GM10266 (cell line): ENCODE results near the gene FAM149B1.

Experiments
- DNase-seq: peaks from one replicate; pipeline ENCODE4 v3.0.0; 2012; ENCODE audit errors: extremely low spot score
- TF ChIP-seq, protein P1 (sequence below): IDR thresholded peaks from 2 replicates; pipeline ENCODE4 v1.5.1; 2012; ENCODE audit warnings: mild to moderate bottlenecking, low read depth; ENCODE audit not compliant: control insufficient read depth, insufficient read depth; ENCODE audit errors: missing control alignments

Gene FAM149B1

GRCh38 chr10:73206385-73206784 is 38.5 kb downstream of the FAM149B1 start:
- no peak for DNase-seq
- TF ChIP-seq, protein P1, sequence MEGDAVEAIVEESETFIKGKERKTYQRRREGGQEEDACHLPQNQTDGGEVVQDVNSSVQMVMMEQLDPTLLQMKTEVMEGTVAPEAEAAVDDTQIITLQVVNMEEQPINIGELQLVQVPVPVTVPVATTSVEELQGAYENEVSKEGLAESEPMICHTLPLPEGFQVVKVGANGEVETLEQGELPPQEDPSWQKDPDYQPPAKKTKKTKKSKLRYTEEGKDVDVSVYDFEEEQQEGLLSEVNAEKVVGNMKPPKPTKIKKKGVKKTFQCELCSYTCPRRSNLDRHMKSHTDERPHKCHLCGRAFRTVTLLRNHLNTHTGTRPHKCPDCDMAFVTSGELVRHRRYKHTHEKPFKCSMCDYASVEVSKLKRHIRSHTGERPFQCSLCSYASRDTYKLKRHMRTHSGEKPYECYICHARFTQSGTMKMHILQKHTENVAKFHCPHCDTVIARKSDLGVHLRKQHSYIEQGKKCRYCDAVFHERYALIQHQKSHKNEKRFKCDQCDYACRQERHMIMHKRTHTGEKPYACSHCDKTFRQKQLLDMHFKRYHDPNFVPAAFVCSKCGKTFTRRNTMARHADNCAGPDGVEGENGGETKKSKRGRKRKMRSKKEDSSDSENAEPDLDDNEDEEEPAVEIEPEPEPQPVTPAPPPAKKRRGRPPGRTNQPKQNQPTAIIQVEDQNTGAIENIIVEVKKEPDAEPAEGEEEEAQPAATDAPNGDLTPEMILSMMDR: no peak

DNA sequence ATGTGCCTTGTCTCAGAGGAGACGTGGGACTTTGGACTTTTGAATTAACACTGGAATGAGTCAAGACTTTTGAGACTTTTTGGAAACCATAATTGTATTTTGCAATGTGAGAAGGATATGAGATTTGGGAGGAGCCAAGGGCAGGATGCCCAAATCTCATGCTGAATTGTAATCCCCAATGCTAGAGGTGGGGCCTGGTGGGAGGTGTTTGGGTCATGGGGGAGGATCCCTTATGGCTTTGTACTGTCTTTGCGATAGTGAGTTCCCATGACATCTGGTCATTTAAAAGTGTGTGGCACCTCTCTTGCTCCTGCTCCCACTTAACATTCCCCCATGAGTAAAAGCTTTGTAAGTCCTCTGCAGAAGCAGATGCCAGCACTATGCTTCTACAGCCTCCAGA is 40.0 kb downstream of the FAM149B1 start:
- TF ChIP-seq, protein P1: no peak
- DNase-seq: no peak

GRCh38 chr10:73209705-73210104 is 41.8 kb downstream of the FAM149B1 start:
- TF ChIP-seq, protein P1: no peak
- no peak for DNase-seq

- TF ChIP-seq, protein P1: no peak
Observed at GRCh38 chr10:73210395-73211105, 42.6 kb downstream of the FAM149B1 start.

DNA sequence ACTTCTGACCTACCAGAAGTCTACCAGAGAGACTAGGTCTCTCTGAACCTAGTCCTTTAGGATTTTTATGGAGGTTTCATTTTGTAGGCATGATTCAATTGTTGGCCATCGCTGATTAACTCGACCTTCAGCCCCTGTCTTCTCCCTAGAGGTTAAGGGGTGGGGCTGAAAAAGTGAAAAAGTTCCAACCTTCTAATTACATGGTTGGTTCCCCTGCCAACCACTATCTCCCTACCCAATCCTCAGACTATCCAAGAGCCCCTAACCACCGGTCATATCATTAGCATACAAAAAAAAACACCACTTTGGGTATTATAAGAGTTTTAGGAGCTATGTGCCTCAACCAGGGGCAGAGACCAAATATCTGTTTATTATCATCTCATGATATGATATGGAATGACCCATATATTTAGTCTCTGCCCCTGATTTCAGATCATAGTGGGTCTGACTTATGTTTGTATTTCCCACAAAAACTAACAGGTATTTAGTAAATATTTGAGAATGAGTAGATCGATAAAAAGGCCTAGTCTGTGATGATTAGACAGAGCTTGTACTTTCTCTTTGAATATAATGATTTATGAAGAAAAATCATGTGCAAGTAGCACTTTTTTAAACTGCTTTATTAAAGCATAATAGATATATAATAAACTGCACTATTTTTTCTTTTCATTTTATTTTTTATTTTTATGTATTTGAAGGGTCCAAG is 43.3 kb downstream of the FAM149B1 start:
- DNase-seq: no peak
- TF ChIP-seq, protein P1: no peak

More at GRCh38 chr10:73210395-73211105, 42.6 kb downstream of the FAM149B1 start:
- DNase-seq: no peak

DNA sequence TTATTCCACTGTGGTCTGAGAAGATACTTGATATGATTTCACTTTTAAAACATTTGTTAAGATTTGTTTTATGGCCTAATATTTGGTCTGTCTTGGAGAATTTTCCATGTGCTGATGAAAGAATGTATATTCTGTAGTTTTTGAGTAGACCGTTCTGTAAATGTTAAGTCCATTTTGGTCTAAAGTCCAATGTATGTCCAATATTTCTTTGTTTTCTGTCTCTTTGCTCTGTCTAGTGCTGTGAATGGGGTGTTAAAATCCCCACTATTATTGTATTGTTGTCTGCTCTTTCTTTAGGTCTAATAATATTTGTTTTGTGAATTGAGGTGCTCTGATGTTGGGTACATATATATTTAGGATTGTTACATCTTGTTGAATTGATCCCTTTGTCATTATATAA is 47.8 kb downstream of the FAM149B1 start:
- TF ChIP-seq, protein P1: no peak
- DNase-seq: no peak

- DNase-seq: no peak
- TF ChIP-seq, protein P1: no peak
Observed at GRCh38 chr10:73217628-73218027, 49.7 kb downstream of the FAM149B1 start.
